ENCODE measurements around the gene TTLL12. TPM values are rescaled to one million over a fixed set of nuclear protein-coding genes. Genes with fewer than 3 reads are reported as not detected.
"Not testable (repeated sequence)": the region's sequence is repeated elsewhere in the genome, so short reads cannot be mapped to it uniquely, and the experiment has no call there.

The TTLL12 gene
- total RNA-seq, 1 experiment from 2014 or later: 38.8 TPM

DNA sequence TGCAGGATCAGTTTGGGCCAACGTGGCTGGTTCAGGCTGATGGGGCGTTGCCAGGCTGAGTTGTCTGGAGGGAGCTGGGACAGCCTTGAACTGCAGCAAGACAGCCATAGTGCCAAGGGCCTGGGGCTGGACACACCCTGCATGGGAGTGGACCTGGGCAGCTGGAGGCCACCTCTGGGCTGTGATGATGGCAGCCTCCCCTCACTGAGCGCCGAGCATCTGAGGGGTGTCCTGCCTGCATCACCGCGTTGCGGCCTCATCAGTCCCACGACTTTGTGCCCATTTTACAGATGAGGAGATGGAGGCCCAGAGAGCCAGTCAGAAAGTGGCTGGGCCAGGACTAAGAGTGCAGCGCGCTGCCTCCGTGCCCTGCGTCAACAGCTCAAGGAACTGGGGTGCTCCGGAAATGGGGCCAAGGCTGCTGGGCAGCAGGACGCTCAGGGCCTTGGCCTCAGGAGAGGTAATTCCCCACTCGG is 36.2 kb downstream of the TTLL12 start:
- in situ Hi-C loops (cut with HindIII; ENCODE audit: low pct_unique_long_range_greater_than_20kb, low sequenced_read_pairs): no loop called here
- DNase-seq (ENCODE audit: low read depth): no peak

DNA sequence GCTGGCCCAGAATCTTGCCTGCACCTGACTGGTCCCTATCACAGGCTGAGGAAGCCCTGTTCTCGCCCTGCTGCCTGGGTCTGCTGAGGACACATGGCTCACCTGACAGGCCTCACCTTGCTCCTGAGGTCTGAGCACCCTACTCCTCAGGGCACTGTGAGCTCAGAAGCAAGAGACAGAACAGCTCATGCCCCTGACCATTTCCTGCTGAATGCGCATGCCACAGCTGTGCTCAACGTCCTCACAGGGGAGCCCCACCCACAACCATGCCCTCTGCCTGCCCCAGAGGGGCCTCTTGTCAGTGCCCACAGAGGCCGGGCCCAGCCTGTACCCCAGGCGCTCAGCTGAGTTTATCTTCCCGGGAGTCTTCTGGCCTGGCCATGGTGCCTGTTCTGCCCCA is 38.4 kb downstream of the TTLL12 start:
- in situ Hi-C loops (cut with HindIII; ENCODE audit: low pct_unique_long_range_greater_than_20kb, low sequenced_read_pairs): no loop called here
- DNase-seq (ENCODE audit: low read depth): no peak

DNA sequence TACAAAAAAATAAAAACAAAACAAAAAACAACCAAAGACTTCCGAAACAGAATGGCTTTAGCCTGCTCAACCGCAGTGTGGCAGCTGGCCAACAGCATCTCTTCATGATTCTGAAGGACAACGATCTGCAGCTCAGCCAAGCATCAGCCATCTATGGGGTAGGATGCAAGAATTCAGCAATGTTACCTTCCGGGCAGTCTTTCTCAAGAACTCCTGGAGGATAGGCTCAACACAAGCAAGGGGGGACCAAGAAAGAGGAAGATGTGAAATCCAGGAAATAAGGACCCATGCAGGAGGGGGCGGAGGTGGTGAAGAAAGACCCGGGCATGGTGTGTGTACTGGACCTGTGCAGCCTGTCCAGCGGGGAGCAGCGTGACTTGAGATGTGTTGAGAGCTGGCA is 39.1 kb downstream of the TTLL12 start:
- in situ Hi-C loops (cut with HindIII; ENCODE audit: low pct_unique_long_range_greater_than_20kb, low sequenced_read_pairs): no loop called here

DNA sequence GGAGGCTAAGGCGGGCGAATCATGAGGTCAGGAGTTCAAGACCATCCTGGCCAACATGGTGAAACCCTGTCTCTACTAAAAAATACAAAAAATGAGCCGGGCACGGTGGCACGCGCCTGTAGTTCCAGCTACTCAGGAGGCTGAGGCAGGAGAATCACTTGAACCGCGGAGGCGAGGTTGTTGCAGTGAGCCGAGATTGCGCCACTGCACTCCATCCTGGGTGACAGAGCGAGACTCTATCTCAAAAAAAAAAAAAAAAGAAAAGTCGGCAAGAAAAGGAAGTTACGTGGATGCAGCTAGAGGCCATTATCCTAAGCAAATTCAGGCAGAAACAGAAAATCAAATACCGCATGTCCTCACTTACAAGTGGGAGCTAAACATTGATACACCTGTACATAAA is 40.6 kb downstream of the TTLL12 start:
- DNase-seq (ENCODE audit: low read depth); in situ Hi-C loops (cut with HindIII; ENCODE audit: low pct_unique_long_range_greater_than_20kb, low sequenced_read_pairs): not testable (repeated sequence)

More for the DNA sequence above, 39.1 kb downstream of the TTLL12 start:
- no peak for DNase-seq (ENCODE audit: low read depth)

DNA sequence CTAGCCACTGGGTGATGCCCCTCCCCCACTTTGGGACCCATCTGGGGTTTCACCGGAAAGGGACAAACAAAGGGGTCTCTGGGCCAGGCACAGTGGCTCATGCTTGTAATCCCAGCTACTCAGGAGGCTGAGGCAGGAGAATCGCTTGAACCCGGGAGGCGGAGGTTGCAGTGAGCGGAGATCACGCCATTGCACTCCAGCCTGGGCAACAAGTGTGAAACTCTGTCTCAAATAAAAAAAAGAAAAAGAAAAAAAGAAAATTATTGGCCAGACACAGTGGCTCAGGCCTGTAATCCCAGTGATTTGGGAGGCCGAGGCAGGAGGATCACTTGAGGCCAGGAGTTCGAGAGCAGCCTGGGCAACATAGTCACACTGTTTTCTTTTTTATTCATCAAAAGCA is 41.6 kb downstream of the TTLL12 start:
- DNase-seq (ENCODE audit: low read depth); in situ Hi-C loops (cut with HindIII; ENCODE audit: low pct_unique_long_range_greater_than_20kb, low sequenced_read_pairs): not testable (repeated sequence)

DNA sequence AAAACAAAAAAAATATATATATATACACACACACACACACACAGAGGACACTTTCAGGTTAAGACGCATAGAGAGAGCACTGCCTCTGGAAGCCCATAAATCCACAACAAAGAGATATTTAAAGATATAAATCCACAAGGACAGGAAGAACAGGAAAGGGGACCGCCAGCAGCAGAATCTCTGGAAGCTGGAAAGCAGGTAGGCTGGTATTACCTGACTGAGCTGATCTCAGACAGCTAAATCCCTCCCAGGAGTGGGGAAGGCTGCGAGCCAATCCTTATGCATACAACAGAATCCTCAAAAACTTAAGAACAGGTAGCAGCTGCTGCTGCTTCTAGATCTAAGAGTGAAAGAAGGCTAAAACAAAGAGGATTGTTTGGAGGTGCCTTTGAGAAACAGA is 42.0 kb downstream of the TTLL12 start:
- in situ Hi-C loops (cut with HindIII; ENCODE audit: low pct_unique_long_range_greater_than_20kb, low sequenced_read_pairs): no loop called here
- DNase-seq (ENCODE audit: low read depth): no peak

DNA sequence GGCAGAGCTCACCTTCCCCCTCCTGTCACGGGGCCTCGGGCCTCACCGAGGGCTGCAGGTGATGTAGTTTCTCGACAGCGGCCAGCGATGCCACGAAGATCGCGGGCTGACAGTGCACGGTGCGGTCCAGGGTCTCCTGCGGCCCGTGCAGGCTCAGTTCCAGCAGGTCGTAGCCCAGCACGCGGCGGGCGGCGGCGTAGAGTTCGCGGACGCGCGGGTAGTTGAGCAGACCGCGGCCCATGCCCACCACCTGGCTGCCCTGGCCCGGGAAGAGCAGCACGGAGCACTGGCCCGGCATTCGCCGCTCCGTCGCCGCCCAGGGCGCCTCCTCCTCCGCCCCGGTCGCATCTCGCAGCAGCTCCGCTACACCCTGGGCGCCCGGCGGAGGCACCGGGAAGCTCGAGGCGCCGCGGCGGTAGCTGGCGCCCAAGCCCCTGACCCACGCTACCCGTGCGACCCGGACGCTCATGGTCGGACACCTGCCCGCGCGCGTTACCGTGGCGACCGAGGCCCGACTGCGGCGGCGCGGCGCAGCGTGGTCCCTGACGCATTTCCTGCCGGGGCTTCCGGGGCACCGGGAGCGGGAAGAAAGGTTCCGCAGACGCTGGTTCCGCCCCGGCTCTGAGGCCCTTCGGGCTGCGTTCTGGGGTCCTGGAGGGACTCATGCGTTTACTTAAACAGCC is 43.9 kb downstream of the TTLL12 start, which contains the start of gene MCAT:
MCAT (minus strand) TSS at position 519 of the 683 bp plus-strand sequence; CDS start at position 469, 50 bp downstream.
- DNase-seq (ENCODE audit: low read depth): peak; percentile 82
- in situ Hi-C loops (cut with HindIII; ENCODE audit: low pct_unique_long_range_greater_than_20kb, low sequenced_read_pairs): no loop called here

DNA sequence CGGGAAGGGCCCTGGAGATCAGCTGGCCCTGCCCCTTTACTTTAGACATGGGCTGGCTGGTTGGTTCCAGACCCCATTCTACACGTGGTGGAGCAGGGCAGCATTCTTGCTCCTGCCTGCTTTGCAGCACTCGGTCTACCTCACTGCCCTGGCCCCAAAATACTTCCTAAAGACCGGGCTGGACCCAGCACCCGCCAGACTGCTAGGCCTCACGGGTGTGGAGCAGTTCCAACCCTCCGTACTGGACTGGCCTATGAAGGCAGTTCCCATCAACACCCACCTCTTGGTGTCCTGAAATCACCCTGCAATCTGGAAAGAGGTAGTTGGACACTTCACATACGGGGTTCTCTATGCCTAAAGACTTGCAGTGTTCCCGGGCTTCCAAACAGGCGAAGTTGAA is 50.1 kb downstream of the TTLL12 start:
- in situ Hi-C loops (cut with HindIII; ENCODE audit: low pct_unique_long_range_greater_than_20kb, low sequenced_read_pairs): no loop called here
- DNase-seq (ENCODE audit: low read depth): no peak

DNA sequence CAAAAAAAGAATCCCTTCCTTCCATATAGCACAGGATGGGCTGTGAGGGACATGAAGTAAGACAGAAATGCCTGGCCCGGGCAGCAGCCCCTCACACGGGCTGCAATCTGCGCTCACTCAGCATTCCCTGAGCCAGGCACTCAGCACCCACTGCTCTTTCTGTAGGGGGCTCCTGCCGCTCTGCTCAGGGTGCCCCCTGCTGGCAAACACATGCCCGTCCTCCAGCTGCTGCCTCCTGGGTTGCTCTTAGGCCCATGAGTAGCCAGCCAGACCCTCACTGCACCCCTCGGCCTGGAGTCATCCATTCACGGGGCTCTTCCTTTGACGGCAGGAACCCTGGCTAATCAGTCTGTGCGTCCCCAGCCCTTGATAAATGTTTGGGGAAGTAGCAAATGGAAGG is 50.7 kb downstream of the TTLL12 start:
- in situ Hi-C loops (cut with HindIII; ENCODE audit: low pct_unique_long_range_greater_than_20kb, low sequenced_read_pairs): no loop called here
- no peak for DNase-seq (ENCODE audit: low read depth)

DNA sequence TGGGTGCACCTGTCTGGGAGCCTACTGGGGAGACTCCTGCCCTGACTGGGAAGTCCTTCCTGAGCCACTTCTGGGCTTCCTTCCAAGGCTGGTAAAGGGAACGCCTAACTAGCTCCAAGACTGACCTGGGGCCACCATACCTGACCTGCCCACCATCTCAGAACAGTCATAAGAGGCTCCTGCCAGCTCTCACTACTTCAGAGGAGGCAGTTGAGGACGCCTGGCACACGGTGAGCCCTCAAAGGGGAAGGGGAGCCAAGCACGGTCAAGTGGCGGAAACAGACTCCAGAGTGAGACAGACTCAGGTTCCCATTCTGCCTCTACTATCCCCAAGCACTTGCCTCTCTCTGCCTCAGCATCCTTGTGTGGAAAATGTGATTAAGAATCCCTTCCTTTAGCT is 51.4 kb downstream of the TTLL12 start:
- in situ Hi-C loops (cut with HindIII; ENCODE audit: low pct_unique_long_range_greater_than_20kb, low sequenced_read_pairs): no loop called here
- no peak for DNase-seq (ENCODE audit: low read depth)

DNA sequence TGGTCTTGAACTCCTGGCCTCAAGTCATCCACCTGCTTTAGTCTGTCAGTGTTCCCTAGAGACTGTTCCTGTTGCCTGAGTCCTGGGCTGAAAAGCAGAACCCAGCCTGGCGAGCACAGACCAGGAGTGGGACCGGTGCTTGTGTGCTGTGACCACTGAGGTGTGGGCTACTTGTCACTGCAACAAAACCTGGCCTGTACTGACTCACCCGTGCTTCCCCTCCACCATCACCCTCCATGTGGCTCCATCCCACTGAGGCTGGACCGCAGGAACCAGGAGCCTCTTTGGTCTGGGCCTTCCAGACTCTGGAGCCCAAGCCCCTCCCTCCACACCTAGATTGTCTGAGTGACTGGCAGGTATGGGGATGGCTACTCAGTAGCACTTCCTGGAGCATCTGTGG is 52.4 kb downstream of the TTLL12 start:
- in situ Hi-C loops (cut with HindIII; ENCODE audit: low pct_unique_long_range_greater_than_20kb, low sequenced_read_pairs): no loop called here
- no peak for DNase-seq (ENCODE audit: low read depth)

DNA sequence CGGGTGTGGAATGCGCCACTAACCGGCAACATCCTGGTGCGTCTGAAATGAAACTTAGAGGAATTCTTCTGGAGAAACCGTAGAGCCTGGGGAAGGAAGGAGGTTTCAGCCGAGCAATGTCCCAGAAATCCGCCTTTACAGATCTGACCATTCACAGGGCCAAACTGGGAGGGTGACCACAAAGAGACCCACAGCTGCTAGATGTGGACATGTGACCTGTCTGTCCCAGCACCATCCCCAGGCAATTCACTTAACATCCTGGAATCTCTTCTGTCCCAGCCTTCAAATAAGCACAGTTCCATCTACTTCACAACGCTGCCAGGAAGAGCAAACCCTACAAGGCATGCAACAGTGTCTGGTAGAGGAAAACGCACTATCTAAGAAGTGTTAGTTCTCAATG is 53.5 kb downstream of the TTLL12 start:
- no peak for DNase-seq (ENCODE audit: low read depth)
- in situ Hi-C loops (cut with HindIII; ENCODE audit: low pct_unique_long_range_greater_than_20kb, low sequenced_read_pairs): no loop called here

DNA sequence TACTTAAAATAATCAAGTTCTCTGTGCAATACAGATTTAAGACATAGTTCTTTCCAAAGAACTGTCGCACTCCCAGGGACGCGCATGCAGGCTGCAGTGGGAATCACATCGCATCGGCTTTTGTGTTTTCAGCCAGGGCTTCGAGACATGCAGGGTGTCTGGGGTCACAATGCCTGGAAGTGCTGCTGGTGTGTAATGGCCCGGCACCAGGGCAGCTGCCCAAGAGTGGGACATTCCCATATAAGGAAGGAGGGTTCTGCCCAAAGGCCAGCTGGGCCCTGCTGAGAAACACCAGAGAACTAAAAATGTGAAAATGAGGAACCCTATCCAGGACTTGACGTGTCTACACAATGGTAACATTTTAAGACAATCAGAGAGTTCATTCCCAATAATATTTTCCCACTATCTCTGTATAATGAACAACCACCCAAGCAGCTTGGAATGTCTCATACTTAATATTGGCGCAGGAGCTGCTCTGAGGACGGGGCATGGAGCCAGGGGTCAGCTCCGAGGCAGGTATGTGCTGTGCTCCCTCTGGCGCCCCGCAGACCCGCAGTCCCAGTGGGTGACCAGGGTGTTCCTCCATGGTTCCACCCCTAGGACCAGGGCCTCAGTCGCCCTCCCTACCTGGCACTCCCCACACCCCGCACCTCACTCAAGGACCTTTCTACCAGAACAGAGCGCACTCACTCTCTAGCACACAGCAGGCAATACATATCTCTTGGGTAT is 55.0 kb downstream of the TTLL12 start:
- in situ Hi-C loops (cut with HindIII; ENCODE audit: low pct_unique_long_range_greater_than_20kb, low sequenced_read_pairs): no loop called here
- DNase-seq (ENCODE audit: low read depth): no peak

DNA sequence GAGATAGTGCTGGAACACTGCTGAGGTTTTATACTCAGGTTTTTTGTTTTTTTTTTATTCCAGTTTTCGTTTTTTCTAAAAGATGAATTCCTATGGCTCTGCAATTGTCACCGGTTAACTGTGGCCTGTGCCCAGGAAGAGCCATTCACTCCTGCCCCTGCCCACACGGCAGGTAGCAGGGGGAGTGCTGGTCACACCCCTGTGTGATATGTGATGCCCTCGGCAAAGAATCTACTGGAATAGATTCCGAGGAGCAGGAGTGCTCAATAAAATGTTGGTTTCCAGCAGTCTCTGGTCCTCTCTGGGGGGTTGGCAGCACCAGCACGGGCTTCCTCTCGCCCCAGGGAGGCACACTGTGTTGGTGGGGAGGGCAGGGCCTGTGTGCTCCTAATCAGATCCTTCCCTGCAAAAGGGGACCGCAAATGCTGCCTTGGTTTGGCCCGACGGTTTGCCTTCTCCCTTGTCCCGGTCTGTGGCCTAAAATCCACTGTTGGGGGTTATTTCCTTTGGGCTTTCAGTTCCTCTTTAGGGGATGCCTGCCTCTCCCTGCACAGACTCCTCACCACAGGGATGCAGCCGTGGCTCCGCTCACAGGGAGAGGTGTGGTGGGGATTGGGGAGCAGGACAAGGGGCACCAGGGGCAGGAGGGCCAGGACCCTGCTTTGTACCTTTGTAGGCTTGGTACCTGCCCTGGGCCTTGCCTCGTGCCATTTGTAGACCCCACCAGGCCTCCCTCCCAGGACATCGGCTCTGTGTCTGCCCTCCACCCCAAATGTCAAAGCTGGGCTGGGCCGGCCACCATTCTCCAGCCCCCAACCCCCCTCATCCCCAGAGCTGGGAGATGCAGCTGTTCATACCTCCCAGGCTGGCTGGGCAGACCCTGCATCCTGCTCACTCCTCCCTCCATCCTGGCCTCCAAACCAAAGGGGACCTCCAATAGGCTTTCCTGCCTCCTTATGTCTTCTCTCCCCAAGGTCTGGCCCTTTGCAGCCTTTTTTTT is 57.2 kb downstream of the TTLL12 start:
- DNase-seq (ENCODE audit: low read depth): no peak
- in situ Hi-C loops (cut with HindIII; ENCODE audit: low pct_unique_long_range_greater_than_20kb, low sequenced_read_pairs): no loop called here

DNA sequence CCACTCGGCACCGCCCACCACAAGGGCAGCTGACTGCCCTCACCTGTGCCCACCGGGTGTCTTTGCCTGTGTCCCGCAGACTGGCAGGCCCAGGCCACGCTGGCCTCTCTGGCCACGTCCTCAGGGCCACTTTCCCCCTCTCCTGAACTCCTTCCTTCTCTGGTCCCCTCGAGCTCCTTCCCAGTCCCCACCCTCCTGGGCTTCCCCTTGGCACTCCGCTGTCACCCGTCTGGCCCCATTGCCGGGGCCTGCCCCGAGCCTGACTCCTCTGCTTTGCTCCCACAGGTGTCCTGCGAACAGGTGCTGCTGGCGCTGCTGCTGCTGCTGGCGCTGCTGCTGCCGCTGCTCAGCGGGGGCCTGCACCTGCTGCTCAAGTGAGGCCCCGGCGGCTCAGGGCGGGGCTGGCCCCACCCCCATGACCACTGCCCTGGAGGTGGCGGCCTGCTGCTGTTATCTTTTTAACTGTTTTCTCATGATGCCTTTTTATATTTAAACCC is 58.0 kb downstream of the TTLL12 start:
- DNase-seq (ENCODE audit: low read depth): peak; percentile 27
- in situ Hi-C loops (cut with HindIII; ENCODE audit: low pct_unique_long_range_greater_than_20kb, low sequenced_read_pairs): no loop called here

DNA sequence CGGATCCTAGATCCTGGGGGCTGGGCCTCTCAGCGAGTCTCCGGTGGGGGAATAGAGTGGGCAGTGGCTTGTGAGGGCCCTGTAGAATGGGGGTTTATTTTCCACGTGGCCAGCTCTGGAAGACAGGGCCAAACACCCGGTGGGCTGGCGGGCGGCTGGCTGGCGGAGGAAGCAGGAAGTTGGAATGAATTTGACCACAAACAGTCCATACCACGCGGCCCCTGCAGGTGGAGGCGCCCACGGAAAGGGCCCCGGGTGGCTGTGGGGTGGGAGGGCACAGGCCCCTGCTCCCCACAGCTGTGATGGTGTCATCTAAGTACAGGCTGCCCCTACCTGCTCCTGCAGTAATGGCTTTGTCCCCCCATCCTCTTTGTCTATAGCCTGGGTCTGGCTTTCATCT is 58.8 kb downstream of the TTLL12 start:
- in situ Hi-C loops (cut with HindIII; ENCODE audit: low pct_unique_long_range_greater_than_20kb, low sequenced_read_pairs): no loop called here
- DNase-seq (ENCODE audit: low read depth): no peak

DNA sequence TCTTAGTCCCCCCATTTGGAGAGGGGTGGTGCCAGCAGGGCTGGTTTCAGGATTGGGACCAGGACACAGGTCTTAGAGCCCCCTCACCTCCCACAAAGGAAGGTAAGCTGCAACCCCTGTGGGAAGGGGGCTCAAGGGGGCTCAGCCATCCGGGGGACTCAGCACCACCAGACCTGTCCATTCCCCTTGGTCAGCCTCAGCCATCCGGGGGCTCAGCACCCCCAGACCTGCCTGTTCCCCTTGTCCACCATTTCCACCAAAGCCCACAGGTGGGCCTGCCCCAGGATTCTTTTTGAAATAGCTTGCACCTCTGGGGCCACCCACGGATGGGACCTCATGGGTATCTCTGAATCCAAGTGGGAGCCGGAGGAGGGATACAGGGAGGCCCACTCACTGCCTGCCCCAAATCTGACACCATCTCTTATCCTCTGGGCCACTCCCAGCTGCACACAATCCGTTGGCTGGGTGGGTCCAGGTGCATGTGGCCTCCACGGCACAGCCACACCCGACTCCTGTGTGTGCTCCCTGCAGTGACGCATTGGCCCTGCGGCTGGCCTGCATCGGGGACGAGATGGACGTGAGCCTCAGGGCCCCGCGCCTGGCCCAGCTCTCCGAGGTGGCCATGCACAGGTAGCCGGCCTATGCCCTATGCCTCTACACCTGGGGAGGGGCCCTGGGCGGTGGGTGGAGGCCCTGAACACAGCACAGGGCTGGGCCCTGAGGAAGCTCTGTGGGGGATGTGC is 59.6 kb downstream of the TTLL12 start:
- peak; percentile 32 for DNase-seq (ENCODE audit: low read depth)

More for the DNA sequence above, 59.6 kb downstream of the TTLL12 start:
- in situ Hi-C loops (cut with HindIII; ENCODE audit: low pct_unique_long_range_greater_than_20kb, low sequenced_read_pairs): no loop called here

All from Caki2 (cell line).